OCI-LY3 (cell line): ENCODE data around the gene SUN3.

Source experiments
- H2AFZ ChIP-seq: fragments of 200-600, 300-600 bp; shearing (Covaris generic); 2 replicates; pipeline ENCODE4 v1.6.0; 2014; ENCODE audit warnings: antibody characterized with exemption, low read depth, low read length
- H3K27ac ChIP-seq: fragments of 200-600, 300-600 bp; sonication (generic); 2 replicates; pipeline ENCODE4 v1.5.1; 2014; ENCODE audit warnings: mild to moderate bottlenecking, low read length, moderate library complexity, mixed read lengths
- H3K27me3 ChIP-seq: fragments of 200-600, 300-600 bp; sonication (generic); 2 replicates; pipeline ENCODE4 v1.6.1; 2014; ENCODE audit warnings: low read depth, low read length, mixed read lengths
- H3K36me3 ChIP-seq: fragments of 200-600, 300-600 bp; sonication (generic); replicated peaks from 2 replicates; pipeline ENCODE3; 2014; ENCODE audit warnings: low read depth, low read length, mixed read lengths
- H3K4me1 ChIP-seq: fragments of 300-600, 200-600 bp; sonication (generic); 2 replicates; pipeline ENCODE4 v1.6.1; 2014; ENCODE audit warnings: low read length, mixed read lengths
- H3K4me2 ChIP-seq: fragments of 200-600, 300-600 bp; sonication (generic); 2 replicates; pipeline ENCODE4 v1.6.1; 2014; ENCODE audit warnings: low read length, mixed read lengths
- H3K4me3 ChIP-seq: fragments of 300-600, 200-600 bp; sonication (generic); 2 replicates; pipeline ENCODE4 v1.5.1; 2014; ENCODE audit warnings: antibody characterized with exemption, mild to moderate bottlenecking, low read length, moderate library complexity
- H3K79me2 ChIP-seq: fragments of 300-600, 200-600 bp; shearing (Covaris generic); 2 replicates; pipeline ENCODE4 v1.6.1; 2014; ENCODE audit warnings: mild to moderate bottlenecking, low read length, mixed read lengths
- H3K9ac ChIP-seq: fragments of 300-600, 200-600 bp; shearing (Covaris generic); 2 replicates; pipeline ENCODE4 v1.6.0; 2014; ENCODE audit warnings: mild to moderate bottlenecking, low read length, moderate library complexity
- H3K9me3 ChIP-seq: fragments of 200-600, 300-600 bp; shearing (Covaris generic); 2 replicates; pipeline ENCODE4 v1.6.1; 2014; ENCODE audit warnings: low read length, mixed read lengths; ENCODE audit not compliant: insufficient read depth
- H4K20me1 ChIP-seq: fragments of 200-600, 300-600 bp; sonication (generic); 2 replicates; pipeline ENCODE4 v1.6.1; 2016; ENCODE audit warnings: low read length, mixed read lengths; ENCODE audit not compliant: insufficient read depth
- CTCF ChIP-seq: fragments of 200-600, 300-600 bp; sonication (generic); IDR thresholded peaks from 2 replicates; pipeline ENCODE4 v1.5.1; 2014; ENCODE audit warnings: antibody characterized with exemption, low read length, low read depth
- EZH2phosphoT487 ChIP-seq: fragments of 200-600 bp; shearing (Covaris generic); IDR thresholded peaks from 2 replicates; pipeline ENCODE4 v1.6.1; 2018; ENCODE audit warnings: antibody characterized with exemption, mixed run types, low read depth

Gene SUN3

GRCh38 chr7:48028938-48029337, at the start of gene SUN3:
Gene SUN3 (minus strand): TSS chr7:48029107. CDS start chr7:48028938, 169 bp downstream.
- H3K9ac ChIP-seq = no peak within 1 kb of the TSS
- H2AFZ ChIP-seq = no peak within 1 kb of the TSS
- H3K4me2 ChIP-seq = no peak within 1 kb of the TSS
- no peak for TF ChIP-seq EZH2phosphoT487
- no peak for TF ChIP-seq CTCF
- no peaks in the 10 kb centered on the region for H3K36me3 ChIP-seq
- peaks cover 22% of the 10 kb centered on the region for H3K27me3 ChIP-seq
- H3K9me3 ChIP-seq = no peaks in the 10 kb centered on the region
- no peaks in the 10 kb centered on the region for H4K20me1 ChIP-seq
- no peaks in the 10 kb centered on the region for H3K79me2 ChIP-seq
- no peak within 1 kb of the TSS for H3K27ac ChIP-seq
- H3K4me1 ChIP-seq = no peaks in the 10 kb centered on the region
- no peak within 1 kb of the TSS for H3K4me3 ChIP-seq

GRCh38 chr7:48078470-48078869, 49.6 kb upstream of the SUN3 start:
- TF ChIP-seq CTCF (no peak), EZH2phosphoT487 (no peak)
- Histone ChIP-seq H3K79me2 (no peaks in the 10 kb centered on the region), H3K4me1 (no peaks in the 10 kb centered on the region), H3K27me3 (peaks cover 32% of the 10 kb centered on the region), H3K9me3 (no peaks in the 10 kb centered on the region), H3K36me3 (no peaks in the 10 kb centered on the region), H4K20me1 (no peaks in the 10 kb centered on the region), H3K4me3 (no peak overlapping the region), H3K9ac (no peak overlapping the region), H3K27ac (no peak overlapping the region), H3K4me2 (no peak overlapping the region), H2AFZ (no peak overlapping the region)

- no peaks in the 10 kb centered on the region for H3K36me3 ChIP-seq
- H4K20me1 ChIP-seq = no peaks in the 10 kb centered on the region
- no peaks in the 10 kb centered on the region for H3K79me2 ChIP-seq
- H3K9ac ChIP-seq = no peak overlapping the region
- no peak overlapping the region for H3K4me2 ChIP-seq
- no peak overlapping the region for H3K4me3 ChIP-seq
- H3K27ac ChIP-seq = no peak overlapping the region
- no peaks in the 10 kb centered on the region for H3K4me1 ChIP-seq
- H3K27me3 ChIP-seq = peaks cover 27% of the 10 kb centered on the region
- no peak for TF ChIP-seq EZH2phosphoT487
- TF ChIP-seq CTCF = no peak
- H2AFZ ChIP-seq = no peak overlapping the region
- H3K9me3 ChIP-seq = no peaks in the 10 kb centered on the region
Observed at GRCh38 chr7:48077423-48077822, 48.5 kb upstream of the SUN3 start.

- Histone ChIP-seq H3K4me1 (no peaks in the 10 kb centered on the region), H3K4me3 (no peak overlapping the region), H3K9me3 (no peaks in the 10 kb centered on the region), H4K20me1 (no peaks in the 10 kb centered on the region), H3K27me3 (peaks cover 19% of the 10 kb centered on the region), H3K79me2 (no peaks in the 10 kb centered on the region), H3K36me3 (no peaks in the 10 kb centered on the region), H3K9ac (no peak overlapping the region), H2AFZ (no peak overlapping the region), H3K27ac (no peak overlapping the region), H3K4me2 (no peak overlapping the region)
- TF ChIP-seq EZH2phosphoT487 = no peak
- TF ChIP-seq CTCF = no peak
Observed at GRCh38 chr7:48074204-48074654, 45.3 kb upstream of the SUN3 start.
